ENCODE results near the gene ARHGEF4.
"Not testable (repeated sequence)": the region's sequence is repeated elsewhere in the genome, so short reads cannot be mapped to it uniquely, and the experiment has no call there.

ARHGEF4 gene

DNA sequence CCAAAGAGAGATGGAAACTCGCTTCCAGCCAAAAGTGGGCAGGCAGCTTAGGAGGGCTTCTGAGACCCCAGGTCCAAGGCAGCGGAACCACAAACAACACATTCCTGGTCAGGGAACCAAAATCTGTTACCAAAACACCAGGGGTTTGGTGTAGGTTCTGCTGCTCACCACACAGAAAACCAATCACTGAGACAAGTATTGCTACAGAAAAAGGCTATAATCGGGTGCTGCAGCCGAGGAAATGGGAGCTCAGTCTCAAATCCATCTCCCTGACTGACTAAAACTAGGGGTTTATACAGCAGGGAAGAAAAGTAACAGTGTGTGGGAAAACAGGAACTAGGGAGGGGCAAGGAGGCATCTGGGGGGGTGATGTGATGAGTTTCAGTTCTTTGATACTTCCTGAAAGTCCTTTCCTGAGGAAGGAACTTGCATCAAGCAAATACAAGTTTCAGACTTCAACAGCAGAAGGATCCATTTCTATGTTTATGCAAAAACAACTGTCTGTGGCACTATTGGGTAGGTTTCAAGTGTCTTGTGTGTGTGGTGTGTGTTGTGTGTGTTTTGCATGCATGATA, 148.6 kb downstream of the ARHGEF4 start:
- no peak for DNase-seq

DNA sequence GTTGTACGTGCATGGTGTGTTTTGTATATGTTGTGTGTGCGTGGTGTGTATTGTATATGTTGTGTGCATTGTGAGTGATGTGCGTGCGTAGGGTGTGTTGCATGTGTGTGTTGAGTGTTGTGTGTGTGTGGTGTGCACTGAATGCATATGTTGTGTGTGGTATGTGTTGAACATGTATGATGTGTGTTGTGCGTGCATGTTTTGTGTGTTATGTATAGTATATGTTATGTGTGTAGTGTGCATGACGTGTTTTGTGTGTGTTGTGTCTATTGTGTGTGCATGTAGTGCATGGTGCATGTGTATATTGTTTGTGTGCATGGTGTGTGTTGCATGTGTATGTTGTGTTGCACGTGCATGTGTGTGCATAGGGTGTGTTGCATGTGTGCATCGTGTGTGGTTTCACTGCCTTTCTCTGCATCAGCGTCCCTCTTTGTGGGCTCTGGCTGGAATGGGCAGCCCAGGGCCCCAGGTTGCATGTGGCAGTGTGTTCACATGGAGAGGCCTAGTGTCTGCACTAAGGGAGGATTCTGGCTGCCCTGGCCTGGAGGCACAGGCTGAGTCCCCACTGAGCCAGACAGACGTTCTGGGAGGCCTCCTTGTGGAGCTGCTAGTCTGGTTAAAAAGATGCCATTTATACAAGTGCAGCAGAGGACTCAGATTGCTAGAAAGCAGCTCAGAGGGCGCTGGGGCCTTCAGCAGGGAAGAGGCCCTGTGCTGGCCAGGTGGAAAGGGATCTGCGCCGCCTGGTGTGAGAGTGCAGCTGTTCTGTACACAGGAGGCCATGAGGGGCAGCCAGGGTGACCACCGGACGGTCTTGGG, 149.3 kb downstream of the ARHGEF4 start:
- DNase-seq, result no peak

- no peak for DNase-seq
Observed at GRCh38 chr2:130986890-130987493, 150.3 kb downstream of the ARHGEF4 start.

- DNase-seq, result no peak
Observed at GRCh38 chr2:130987519-130988425, 151.1 kb downstream of the ARHGEF4 start.

GRCh38 chr2:130991446-130991845, 154.7 kb downstream of the ARHGEF4 start:
- not testable (repeated sequence) for DNase-seq

DNA sequence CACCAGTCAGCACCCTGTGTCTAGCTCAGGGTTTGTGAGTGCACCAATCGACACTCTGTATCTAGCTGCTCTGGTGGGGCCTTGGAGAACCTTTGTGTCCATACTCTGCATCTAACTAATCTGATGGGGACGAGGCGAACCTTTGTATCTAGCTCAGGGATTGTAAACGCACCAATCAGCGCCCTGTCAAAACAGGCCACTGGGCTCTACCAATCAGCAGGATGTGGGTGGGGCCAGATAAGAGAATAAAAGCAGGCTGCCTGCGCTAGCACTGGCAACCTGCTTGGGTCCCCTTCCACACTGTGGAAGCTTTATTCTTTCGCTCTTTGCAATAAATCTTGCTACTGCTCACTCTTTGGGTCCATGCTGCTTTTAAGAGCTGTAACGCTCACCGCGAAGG, 155.3 kb downstream of the ARHGEF4 start:
- not testable (repeated sequence) for DNase-seq

DNA sequence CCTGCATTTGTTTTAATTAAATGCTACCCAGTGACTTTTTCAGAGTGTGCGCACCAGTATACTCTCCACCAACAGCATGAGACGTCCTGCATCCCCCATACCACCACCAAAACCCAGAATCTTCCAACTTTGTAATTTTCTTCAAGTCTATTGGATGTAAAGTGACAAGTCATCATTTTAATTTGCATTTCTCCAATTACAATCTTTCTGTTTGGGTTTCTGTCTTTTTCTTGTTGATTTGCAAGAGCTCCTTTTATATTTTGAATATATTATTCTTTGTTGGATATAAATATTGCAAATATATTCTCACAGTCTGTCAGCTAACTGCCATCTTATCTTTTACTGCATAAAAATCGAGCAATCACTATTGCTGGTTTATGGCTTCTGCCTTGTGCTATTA, 160.0 kb downstream of the ARHGEF4 start:
- DNase-seq, result no peak

DNA sequence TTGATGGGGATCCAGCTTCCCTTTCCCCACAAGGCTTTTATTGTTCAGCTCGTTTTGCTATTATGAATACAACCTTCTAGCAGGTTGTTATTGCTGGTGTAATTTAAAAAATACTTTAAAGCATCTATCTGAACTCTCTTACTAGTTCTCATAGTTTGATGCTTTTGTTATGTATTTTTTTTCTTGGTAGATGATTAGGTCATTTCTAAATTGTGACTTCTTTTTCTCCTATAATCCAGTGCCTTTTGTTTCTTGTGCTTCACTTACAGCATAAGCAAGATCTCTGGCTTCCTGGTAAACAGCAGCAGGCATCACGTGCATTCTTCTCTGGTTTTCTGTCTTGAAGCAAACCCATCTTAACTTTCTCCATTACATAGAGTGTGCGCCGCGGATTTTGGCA, 160.5 kb downstream of the ARHGEF4 start:
- no peak for DNase-seq

DNA sequence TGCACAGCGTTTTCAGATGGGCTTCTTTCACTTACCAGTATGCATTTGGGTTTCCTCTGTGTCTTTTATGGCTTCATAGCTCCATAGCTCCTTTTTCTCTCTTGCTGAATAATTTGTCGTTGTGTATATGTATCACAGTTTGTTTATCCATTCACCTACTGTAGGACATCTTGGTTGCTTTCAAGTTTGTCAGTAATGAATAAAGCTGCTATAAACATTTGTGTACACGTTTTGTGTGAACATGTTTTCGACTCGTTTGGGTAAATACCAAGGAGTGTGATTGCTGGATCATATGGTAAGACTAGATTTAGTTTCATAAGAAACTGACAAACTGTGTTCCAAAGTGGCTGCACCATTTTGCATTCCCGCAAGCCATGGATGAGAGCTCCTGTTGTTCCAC, 161.8 kb downstream of the ARHGEF4 start:
- DNase-seq, result no peak

DNA sequence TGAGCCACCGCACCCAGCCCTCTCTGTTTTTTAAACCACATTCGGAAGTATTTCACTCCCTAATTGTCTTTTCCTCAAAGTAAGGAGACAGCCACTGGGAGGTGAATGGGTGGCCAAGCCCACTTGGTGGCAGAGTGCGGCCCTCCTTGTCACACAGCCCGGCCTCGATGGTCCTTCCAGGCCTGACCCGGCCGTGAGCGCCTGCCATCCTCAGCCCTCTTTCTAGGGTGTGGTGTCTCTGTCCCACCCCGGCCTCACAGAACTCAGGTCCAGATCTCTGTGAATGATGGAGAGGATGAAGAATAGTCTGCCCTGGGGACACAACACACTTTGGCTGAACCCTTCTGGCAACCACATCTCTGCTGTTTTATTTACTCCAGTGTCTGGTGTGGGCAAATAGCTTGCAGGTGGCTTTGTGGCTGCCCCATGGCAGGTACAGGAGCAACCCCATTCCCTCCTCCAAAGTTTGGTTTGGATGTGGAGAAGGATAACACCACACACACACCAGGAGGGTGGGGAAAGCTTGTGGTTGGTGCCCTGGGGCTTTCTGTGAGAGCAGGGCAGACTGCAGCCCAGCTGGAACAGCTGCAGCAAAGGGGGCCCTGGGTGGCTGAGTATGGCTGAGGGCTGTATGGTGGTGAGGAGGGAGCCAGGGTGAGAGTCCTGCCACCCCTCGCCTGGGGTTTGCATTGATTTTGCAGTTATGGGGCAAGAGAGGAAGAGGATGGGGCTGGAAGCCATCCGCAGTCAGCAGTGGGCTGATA, 167.9 kb downstream of the ARHGEF4 start:
- no peak for DNase-seq

- no peak for DNase-seq
Observed at GRCh38 chr2:131005216-131005935, 168.7 kb downstream of the ARHGEF4 start.

- DNase-seq, result no peak
Observed at GRCh38 chr2:131006561-131006960, 169.8 kb downstream of the ARHGEF4 start.

DNA sequence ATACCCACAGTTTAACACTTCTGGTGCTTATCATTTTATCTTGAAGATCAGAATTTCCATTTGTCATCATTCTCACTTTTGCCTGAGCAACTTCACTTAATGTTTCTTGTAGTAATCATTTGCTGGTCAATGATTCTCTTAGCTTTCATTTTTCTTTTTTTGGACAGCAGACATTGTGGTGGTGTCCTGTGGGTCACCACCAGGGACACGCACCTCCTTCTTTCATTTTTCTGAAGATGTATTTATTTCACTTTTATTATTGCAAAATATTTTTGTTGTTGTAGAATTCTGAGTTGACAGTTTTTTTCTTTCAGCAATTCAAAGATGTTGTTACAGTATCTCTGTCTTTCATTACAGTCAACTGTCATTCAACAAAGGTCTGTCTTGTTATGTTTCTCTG, 172.3 kb downstream of the ARHGEF4 start:
- DNase-seq, result no peak

DNA sequence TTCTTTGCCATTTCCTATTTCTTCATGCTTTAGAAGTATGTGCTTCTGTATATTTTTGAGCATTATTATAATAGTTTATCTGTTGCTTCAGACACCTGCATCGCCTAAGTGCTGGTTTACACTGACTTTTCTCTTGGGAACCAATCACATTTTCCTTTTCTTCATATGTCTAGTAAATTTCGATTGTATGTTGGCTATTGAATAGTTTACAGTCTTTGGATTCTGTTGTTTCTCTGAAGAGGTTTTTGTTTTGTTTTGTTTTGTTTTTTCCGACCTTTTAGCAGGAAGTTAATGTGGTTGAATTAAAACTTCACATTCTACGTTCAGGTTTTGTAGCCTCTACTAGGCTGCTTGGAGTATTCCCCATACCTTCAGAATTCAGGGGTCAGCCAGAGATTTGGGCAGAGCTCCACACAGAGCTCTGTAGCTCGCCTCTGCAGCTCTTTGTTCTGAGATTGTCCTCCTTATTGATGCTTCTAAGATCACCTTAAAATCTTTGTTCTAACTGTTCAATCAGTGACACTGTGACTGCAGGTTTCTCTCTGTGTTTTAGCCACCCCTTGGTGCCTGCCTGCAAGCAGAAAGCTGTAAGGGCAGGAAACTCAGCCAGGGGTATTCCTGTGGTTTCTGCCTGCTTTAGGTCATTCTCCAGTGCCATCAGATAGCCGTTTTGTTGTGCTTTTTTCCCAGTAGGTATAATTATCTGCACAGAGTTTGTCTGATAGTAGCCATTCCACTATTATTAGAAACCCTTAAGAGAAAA, 173.2 kb downstream of the ARHGEF4 start:
- DNase-seq, result no peak

DNA sequence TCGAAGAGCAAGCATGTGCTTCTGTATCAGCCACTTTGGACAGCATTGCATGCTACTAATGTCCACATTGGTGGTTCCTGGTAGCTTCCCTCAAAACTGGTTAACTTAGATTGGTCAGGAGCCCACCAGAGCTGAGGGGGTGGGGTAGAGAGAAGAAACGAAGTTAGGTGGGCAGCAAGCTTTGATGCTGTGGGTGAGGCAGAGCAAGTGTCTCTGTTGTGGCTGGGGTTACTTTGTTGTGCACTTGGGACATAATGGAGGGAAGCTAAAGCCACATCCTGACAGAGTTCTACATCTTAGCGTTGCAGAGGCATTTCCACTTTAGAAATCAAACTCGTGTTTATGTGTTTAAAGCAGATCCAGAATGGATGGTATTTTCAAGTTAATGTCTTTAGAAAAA, 173.9 kb downstream of the ARHGEF4 start:
- DNase-seq, result peak in 1 of 2 donors; percentile 14

- no peak for DNase-seq
Observed at GRCh38 chr2:131011486-131011885, 174.8 kb downstream of the ARHGEF4 start.

- no peak for DNase-seq
Observed at GRCh38 chr2:131014141-131014540, 177.4 kb downstream of the ARHGEF4 start.

GRCh38 chr2:131015764-131016163, 179.1 kb downstream of the ARHGEF4 start:
- no peak for DNase-seq

- DNase-seq, result no peak
Observed at GRCh38 chr2:131016826-131017741, 180.4 kb downstream of the ARHGEF4 start.

GRCh38 chr2:131022731-131023130, 186.0 kb downstream of the ARHGEF4 start:
- no peak for DNase-seq

All from CD4-positive, alpha-beta T cell treated with Interleukin-4 for 1 hour (primary cell).